ENCODE results near the gene ELOVL5.
"Not testable (repeated sequence)": the region's sequence is repeated elsewhere in the genome, so short reads cannot be mapped to it uniquely, and the experiment has no call there.

ELOVL5 gene

GRCh38 chr6:53348371-53349208 lies at the start of gene ELOVL5:
ELOVL5 (minus strand) TSS chr6:53348950; CDS start chr6:53295699, 53,251 bp downstream.
- no peak for TF ChIP-seq CTCF (conservative IDR thresholded peaks at IDR 0.05)
- H3K27ac ChIP-seq: peak within 1 kb of the TSS; percentile 87

DNA sequence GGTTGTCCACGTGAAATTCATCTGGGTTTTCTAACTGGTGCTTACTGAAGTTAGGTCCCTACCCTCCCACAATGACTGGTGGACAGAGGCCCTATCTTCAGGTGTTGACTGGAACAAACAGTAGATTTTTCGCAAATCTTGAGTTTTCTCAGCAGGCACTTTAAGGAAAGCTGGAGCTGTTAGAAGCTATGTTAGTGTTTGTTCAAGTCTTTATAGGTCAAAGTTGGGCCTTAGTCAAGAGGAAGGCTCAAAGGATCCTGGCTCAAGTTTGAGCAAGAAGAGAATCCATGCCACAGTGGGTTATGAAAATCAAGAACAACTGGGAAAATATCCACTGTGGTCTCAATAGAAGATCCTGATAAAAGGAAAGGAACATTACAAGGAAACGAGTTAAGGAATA lies 48.5 kb upstream of the ELOVL5 start:
- TF ChIP-seq CTCF (conservative IDR thresholded peaks at IDR 0.05): no peak
- peak overlapping the region; percentile 71 for H3K27ac ChIP-seq

- no peak for TF ChIP-seq CTCF (conservative IDR thresholded peaks at IDR 0.05)
- H3K27ac ChIP-seq: peak overlapping the region; percentile 71
These were observed 47.2 kb upstream of the ELOVL5 start for GRCh38 chr6:53395986-53396385.

DNA sequence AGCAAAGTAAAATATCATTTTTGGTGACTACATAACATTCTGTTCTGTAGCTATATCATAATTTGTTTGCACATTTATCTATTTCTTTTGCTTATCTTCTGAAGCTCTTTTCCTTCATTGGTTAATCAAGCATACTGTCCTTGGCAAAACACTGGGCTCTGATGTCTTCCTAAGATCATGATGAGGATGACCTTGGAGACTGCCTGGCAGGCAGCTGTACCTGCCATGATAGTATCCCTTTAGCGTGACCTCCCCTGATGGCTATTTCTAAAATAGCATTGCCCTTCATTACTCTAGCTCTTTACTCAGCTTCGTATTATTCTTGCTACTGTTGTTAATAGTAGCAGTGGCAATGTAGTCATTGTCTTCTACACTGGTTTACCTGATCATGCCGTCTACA lies 46.0 kb upstream of the ELOVL5 start:
- peak overlapping the region; percentile 71 for H3K27ac ChIP-seq
- no peak for TF ChIP-seq CTCF (conservative IDR thresholded peaks at IDR 0.05)

DNA sequence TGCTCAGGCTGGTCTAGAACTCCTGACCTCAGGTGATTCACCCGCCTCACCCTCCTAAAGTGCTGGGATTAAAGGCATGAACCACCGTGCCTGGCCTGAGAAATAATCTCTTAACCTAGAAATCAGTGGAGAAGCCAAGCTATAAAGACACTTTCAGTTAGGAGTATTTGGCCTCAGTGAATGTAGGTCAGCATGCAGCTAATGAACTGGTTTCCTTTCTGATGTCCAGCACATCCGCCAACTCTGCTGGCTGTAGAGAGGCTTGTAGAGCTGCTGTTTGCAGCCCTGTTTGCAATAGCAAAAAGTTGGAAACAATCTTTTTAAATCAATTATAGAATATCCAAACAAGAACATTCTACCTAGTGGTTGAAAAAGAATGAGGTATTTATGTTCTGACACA lies 42.4 kb upstream of the ELOVL5 start:
- no peak for TF ChIP-seq CTCF (conservative IDR thresholded peaks at IDR 0.05)
- no peak overlapping the region for H3K27ac ChIP-seq

DNA sequence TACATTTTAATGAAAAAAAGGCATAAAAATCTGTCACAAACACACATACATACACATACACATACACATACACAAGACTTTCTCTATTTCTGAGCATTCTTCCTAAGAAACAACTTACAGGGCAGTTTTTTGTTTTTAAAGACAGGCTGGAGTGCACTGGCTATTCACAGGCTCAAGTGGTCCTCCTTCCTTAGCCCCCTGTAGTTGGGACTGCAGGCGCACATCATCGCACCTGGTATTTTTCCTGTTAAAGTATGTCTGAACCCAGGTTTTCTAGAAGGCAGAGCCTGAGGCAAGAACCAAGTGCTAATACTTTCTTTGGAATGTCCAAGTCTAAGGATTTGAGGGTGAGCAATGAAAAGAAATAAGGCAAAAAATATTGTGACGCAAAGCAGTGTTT lies 41.3 kb upstream of the ELOVL5 start:
- H3K27ac ChIP-seq: no peak overlapping the region
- no peak for TF ChIP-seq CTCF (conservative IDR thresholded peaks at IDR 0.05)

- not testable (repeated sequence) for H3K27ac ChIP-seq
These were observed 39.9 kb upstream of the ELOVL5 start for GRCh38 chr6:53388615-53389014.

DNA sequence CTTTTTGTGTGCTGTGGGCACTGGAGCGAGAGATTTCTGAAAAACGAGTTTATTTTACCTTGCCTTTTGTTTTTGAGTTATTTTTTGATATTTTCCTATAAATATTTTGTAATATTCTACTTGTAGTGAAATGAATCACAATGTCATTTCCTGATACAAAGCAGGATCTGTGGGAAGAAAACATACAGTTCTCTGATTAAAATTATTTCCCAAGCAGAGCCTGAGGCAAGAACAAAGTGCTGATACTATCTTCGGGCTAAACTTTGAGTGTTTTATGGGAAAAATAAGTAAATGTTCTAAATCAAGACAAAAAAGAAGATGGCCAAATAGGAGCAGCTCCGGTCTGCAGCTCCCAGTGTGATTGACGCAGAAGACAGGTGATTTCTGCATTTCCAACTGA lies 33.7 kb upstream of the ELOVL5 start:
- H3K27ac ChIP-seq: no peak overlapping the region
- TF ChIP-seq CTCF (conservative IDR thresholded peaks at IDR 0.05): no peak
